ENCODE data around the gene TM9SF2.

Gene TM9SF2

DNA sequence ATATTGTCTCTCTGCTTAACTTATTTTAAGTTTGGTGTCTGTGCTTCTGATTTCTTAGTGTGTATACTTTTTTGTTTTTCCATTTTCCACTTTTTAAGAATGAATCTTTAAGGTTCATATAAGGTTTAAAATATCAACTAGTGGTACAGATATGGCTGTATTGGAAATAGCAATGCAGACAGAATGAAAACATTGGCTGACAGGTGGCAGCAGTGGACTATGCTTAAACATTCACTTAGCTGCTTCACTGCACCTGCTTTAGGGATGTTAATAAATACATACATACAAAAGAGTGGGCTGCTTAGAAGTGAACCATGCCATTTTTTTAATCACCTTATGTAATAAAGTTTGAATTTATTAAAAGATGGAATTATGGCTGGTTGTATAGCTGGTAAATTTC lies 27.3 kb downstream of the TM9SF2 start:
- H3K4me3 ChIP-seq (replicated peaks; ENCODE audit: low read depth, low read length): no peak overlapping the region
- no peak for TF ChIP-seq CTCF (IDR thresholded peaks at IDR 0.05; ENCODE audit: low read depth, low read length, missing control alignments)
- DNase-seq (ENCODE audit: extremely low read depth, low read depth): no peak

DNA sequence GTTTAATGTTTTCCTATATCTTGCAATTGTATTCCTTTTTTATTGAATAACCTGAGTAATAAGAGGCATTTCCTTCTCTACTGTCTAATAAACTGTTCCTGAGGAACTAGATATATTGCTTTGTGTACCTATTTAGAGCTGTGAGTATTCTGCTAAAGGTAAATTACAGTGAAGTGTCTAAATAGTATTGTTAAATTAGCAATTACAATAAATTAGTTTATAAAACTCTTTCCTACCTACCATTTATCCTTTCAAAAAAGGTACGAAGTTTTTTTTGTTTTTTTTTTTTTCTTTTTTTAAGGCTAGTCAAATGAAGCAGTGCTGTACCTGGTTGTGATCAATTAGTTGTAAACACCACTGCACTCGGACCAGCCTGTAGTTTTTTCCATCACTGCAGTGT lies 34.8 kb downstream of the TM9SF2 start:
- DNase-seq (ENCODE audit: extremely low read depth, low read depth): no peak

GRCh38 chr13:99540530-99540929 lies 39.3 kb downstream of the TM9SF2 start:
- TF ChIP-seq CTCF (IDR thresholded peaks at IDR 0.05; ENCODE audit: low read depth, low read length, missing control alignments): no peak
- H3K4me3 ChIP-seq (replicated peaks; ENCODE audit: low read depth, low read length): no peak overlapping the region
- DNase-seq (ENCODE audit: extremely low read depth, low read depth): no peak

More for the DNA sequence above, 34.8 kb downstream of the TM9SF2 start:
- H3K4me3 ChIP-seq (replicated peaks; ENCODE audit: low read depth, low read length): no peak overlapping the region
- no peak for TF ChIP-seq CTCF (IDR thresholded peaks at IDR 0.05; ENCODE audit: low read depth, low read length, missing control alignments)

DNA sequence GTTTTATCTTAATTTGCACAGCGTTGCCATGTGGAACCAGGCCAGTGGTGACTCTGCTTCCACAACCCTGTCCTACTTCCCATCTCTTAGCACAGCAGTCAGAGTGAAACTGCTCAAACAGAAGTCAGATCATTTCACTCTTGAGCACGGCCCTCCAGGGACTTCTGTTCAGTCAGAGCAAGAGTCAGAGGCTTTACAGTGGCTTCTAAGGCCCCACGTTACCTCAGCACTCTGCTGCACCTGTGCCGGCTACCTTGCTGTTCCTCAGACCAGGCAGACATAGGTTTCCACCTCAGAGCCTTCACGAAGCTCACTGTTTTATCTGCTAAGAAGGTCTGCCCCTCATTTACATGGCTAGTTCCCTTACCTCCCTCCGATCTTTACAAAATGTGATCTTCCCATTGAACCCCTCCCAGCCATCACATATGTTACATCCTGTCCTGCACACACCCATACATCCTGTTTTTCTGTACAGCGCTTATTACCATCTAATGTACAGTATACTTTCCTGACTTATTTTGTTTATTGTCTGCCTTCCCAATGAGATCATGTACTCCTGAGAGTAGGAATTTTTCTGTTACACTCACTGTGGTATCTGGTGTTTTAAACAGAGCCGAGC lies 41.6 kb downstream of the TM9SF2 start:
- no peak for TF ChIP-seq CTCF (IDR thresholded peaks at IDR 0.05; ENCODE audit: low read depth, low read length, missing control alignments)
- DNase-seq (ENCODE audit: extremely low read depth, low read depth): no peak
- H3K4me3 ChIP-seq (replicated peaks; ENCODE audit: low read depth, low read length): no peak overlapping the region

- DNase-seq (ENCODE audit: extremely low read depth, low read depth): no peak
These were observed 44.1 kb downstream of the TM9SF2 start for GRCh38 chr13:99545361-99545760.

GRCh38 chr13:99545979-99546378 lies 44.7 kb downstream of the TM9SF2 start:
- no peak for TF ChIP-seq CTCF (IDR thresholded peaks at IDR 0.05; ENCODE audit: low read depth, low read length, missing control alignments)
- no peak overlapping the region for H3K4me3 ChIP-seq (replicated peaks; ENCODE audit: low read depth, low read length)
- no peak for DNase-seq (ENCODE audit: extremely low read depth, low read depth)

More at GRCh38 chr13:99545361-99545760, 44.1 kb downstream of the TM9SF2 start:
- no peak overlapping the region for H3K4me3 ChIP-seq (replicated peaks; ENCODE audit: low read depth, low read length)
- TF ChIP-seq CTCF (IDR thresholded peaks at IDR 0.05; ENCODE audit: low read depth, low read length, missing control alignments): no peak

GRCh38 chr13:99546878-99547277 lies 45.6 kb downstream of the TM9SF2 start:
- H3K4me3 ChIP-seq (replicated peaks; ENCODE audit: low read depth, low read length): no peak overlapping the region
- DNase-seq (ENCODE audit: extremely low read depth, low read depth): no peak
- TF ChIP-seq CTCF (IDR thresholded peaks at IDR 0.05; ENCODE audit: low read depth, low read length, missing control alignments): no peak

Measured in HFF-Myc (cell line).